SK-N-SH (cell line): Measurements from ENCODE around the gene TNFSF13.

ENCODE experiments used
- JUND ChIP-seq: IDR thresholded peaks from 2 replicates; pipeline ENCODE4 v1.4.0; 2012
- NFIC ChIP-seq: IDR thresholded peaks from 2 replicates; pipeline ENCODE4 v1.4.0; 2012; ENCODE audit warnings: borderline replicate concordance
- PBX3 ChIP-seq: IDR thresholded peaks from 2 replicates; pipeline ENCODE4; 2012
- RCOR1 ChIP-seq: fragments of 150-350 bp; IDR thresholded peaks from 2 replicates; pipeline ENCODE4 v1.6.1; 2017; ENCODE audit warnings: antibody characterized with exemption, low read length
- REST ChIP-seq: IDR thresholded peaks from 2 replicates; pipeline ENCODE4 v1.6.1; 2012; ENCODE audit warnings: mild to moderate bottlenecking, low read depth, low read length, moderate library complexity

- TF ChIP-seq JUND (no peak), REST (no peak), NFIC (no peak), RCOR1 (no peak), PBX3 (no peak)
Measured at GRCh38 chr17:7562208-7562605, 3.7 kb downstream of the TNFSF13 start.
